ENCODE data around the gene TOP1. TPM values are rescaled to one million over a fixed set of nuclear protein-coding genes. Genes with fewer than 3 reads are reported as not detected.

TOP1 gene
- total RNA-seq, 1 donor from 2014 or later, result 17.2 TPM

Small RNAs within 50 kb of the gene (small RNA-seq; reads per million reads assigned to genes)
- gene MIR6871 (not detected), gene RNU2-52P (0.63 reads per million, percentile 68 among the genes with 10 or more reads in this experiment)

Other genes with a start within 250 kb of the TOP1 start
- 66.3 TPM for gene PLCG1, start 108.7 kb downstream of the TOP1 start, total RNA-seq

Measured in skeletal muscle tissue (tissue), 2 donors.